ENCODE measurements around the gene MEF2C.

The MEF2C gene

DNA sequence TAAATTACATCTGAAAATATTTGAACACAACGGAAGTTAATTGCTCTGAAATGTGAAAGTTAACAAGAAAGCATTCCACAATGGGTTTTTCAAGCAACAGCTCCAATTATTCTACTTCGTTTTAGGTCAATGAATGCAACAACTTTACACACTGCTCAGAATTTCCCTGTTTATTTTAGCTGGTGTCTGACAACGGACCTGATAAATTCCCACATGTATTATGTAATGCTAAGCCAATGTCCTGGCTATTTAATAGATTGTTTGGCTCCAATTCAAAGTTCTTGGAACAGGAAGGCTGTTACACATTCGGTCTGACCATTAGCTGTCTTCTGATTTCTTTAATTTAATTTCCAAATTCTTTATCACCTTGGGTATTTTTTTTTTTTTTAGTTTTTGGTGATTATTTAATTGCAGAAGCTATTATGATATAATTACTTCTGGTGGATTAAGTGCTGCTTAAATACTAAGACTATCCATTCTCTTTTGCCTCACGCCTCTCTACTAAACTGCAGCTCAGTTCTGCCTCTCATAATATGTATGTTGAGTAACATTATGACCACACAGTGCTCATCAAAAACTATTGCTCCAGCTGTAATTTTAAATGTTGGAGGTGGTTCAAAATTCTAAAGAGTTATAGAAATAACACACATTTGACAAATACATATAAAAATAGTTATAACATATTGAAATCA lies 57.9 kb downstream of the MEF2C start:
- Mint-ChIP-seq H3K4me1 (peaks cover 36 to 70% of the 10 kb centered on the region in 2 donors), H3K36me3 (peaks cover 27 to 40% of the 10 kb centered on the region in 2 donors), H3K27me3 (no peaks in the 10 kb centered on the region), H3K4me3 (peak overlapping the region; percentile 73), H3K9me3 (peaks cover 0 to 2% of the 10 kb centered on the region in 2 donors), H3K27ac (peak overlapping the region; percentile 80)
- ATAC-seq (replicated peaks): no peak
- DNase-seq: no peak

DNA sequence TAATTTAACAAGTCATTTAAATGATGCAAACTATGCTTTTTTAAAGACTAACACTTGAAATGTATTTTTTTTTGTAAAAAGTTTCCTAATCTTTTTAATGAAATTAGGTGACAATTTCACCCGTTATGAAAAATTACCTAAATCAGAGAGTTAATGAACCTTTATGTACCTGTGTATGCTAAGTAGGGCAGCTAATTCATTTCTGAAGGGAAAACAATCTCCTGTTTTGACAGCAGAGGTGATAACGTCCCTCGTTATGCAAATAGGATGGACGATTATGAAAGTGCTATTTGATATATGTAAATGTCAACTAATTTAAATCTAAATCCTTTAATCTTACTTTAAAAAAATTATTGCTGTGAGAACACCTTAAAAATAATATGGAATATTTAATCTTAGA lies 58.8 kb downstream of the MEF2C start:
- H3K4me3 Mint-ChIP-seq: peak overlapping the region in 1 of 2 donors; percentile 50
- peaks cover 0 to 2% of the 10 kb centered on the region in 2 donors for H3K9me3 Mint-ChIP-seq
- no peaks in the 10 kb centered on the region for H3K27me3 Mint-ChIP-seq

DNA sequence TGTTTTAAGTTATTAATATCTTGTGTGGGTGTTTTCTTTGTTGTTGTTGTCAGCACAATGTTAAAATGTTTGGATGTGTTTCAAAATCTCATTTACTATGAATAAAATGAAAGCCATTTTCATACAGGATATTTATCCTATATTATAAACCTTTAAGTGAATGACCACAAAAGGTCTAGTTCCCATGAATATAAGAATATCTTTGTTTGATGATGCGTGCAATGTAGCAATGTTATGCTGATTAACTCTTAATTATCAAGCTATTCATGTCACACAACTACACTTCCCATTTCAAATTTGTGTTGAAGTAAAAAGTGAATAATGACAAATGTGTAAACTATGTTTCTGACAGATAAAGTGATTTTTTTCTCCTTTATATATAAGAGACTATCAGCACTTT lies 59.8 kb downstream of the MEF2C start:
- Mint-ChIP-seq H3K27ac (peak overlapping the region; percentile 78), H3K4me3 (peak overlapping the region in 1 of 2 donors; percentile 71), H3K27me3 (no peaks in the 10 kb centered on the region), H3K9me3 (peaks cover 0 to 2% of the 10 kb centered on the region in 2 donors), H3K4me1 (peaks cover 38 to 65% of the 10 kb centered on the region in 2 donors), H3K36me3 (peaks cover 28 to 40% of the 10 kb centered on the region in 2 donors)
- DNase-seq (no peak), ATAC-seq (replicated peaks) (no peak)

More for the DNA sequence above, 58.8 kb downstream of the MEF2C start:
- H3K4me1 Mint-ChIP-seq: peaks cover 37 to 66% of the 10 kb centered on the region in 2 donors
- peaks cover 24 to 37% of the 10 kb centered on the region in 2 donors for H3K36me3 Mint-ChIP-seq
- H3K27ac Mint-ChIP-seq: no peak overlapping the region
- ATAC-seq (replicated peaks) (no peak), DNase-seq (no peak)

DNA sequence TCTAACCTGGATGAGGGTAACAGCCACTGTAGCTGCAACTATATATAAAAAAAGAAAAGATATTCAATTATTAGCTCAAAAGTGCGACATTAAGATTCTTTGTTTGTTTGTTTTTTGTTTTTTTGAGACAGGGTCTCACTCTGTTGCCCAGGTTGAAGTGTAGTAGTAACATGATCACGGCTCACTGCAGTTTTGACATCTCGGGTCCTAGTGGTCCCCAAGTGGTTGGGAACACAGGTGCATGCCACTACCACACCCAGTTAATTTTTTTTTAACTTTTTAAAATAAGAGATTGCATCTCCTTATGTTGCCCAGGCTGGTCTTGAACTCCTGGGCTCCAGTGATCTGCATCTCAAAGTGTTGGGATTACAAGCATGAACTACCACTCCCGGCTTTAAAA lies 61.8 kb downstream of the MEF2C start:
- ATAC-seq (replicated peaks) (no peak), DNase-seq (no peak)
- peak overlapping the region; percentile 25 for H3K27ac Mint-ChIP-seq
- H3K36me3 Mint-ChIP-seq: peaks cover 29 to 42% of the 10 kb centered on the region in 2 donors
- H3K9me3 Mint-ChIP-seq: peaks cover 0 to 2% of the 10 kb centered on the region in 2 donors
- H3K4me3 Mint-ChIP-seq: peak overlapping the region in 1 of 2 donors; percentile 30
- H3K4me1 Mint-ChIP-seq: peaks cover 30 to 50% of the 10 kb centered on the region in 2 donors
- no peaks in the 10 kb centered on the region for H3K27me3 Mint-ChIP-seq

DNA sequence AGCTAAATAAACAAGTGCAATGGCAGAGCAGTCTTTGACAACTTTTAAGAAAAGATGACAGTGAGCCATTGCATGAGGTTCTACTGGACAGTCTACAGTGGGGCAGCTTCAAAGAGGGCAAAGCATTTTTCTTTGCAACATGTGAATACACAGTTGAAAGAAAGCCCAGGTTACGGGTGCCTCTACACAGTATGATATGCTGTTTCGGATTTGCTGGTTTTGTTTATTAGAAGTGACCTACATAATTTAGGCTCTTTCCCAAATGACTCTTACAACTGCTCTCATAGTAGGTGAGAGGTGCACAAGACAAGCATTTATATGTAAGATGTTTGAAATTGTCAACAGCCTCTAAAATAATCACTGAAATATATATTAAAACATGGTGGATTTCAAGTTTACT lies 62.4 kb downstream of the MEF2C start:
- H3K27ac Mint-ChIP-seq: no peak overlapping the region
- DNase-seq: no peak
- H3K36me3 Mint-ChIP-seq: peaks cover 28 to 41% of the 10 kb centered on the region in 2 donors
- H3K4me3 Mint-ChIP-seq: no peak overlapping the region
- H3K27me3 Mint-ChIP-seq: no peaks in the 10 kb centered on the region
- peaks cover 0 to 2% of the 10 kb centered on the region in 2 donors for H3K9me3 Mint-ChIP-seq
- peaks cover 28 to 44% of the 10 kb centered on the region in 2 donors for H3K4me1 Mint-ChIP-seq
- ATAC-seq (replicated peaks): no peak

DNA sequence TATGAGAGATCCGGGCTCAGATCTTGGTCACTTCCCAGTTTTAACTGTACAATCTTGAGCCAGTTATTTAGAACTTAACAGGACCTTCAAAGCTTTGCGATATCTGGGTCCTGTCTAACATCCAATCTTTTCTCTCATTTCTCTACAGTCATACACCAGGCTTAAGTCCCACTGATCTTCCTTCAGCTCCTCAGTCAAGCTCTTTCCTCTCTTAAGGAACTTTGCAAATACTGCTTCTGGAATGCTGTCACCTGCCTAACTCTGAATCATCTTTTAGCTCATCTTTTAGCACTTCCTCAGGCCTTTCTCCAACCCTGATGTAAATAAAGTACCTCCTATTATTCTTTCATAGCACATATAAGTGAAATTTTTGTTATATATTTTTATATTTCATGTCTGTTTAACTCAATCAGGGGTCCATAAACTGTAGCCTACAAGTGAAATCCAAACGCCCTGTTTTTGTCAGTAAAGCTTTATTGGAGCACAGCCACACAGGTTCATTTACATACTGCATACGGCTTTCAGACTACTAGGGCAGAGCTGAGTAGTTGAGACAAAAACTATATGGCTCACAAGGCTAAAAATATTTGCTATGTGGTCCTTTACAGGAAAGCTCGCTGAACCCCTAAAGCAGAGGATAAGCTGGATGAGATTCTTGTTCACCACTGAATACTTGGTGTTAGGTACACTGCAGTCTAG lies 63.5 kb downstream of the MEF2C start:
- H3K36me3 Mint-ChIP-seq: peaks cover 26 to 44% of the 10 kb centered on the region in 2 donors
- peak in 1 of 2 donors; percentile 59 for ATAC-seq (replicated peaks)

DNA sequence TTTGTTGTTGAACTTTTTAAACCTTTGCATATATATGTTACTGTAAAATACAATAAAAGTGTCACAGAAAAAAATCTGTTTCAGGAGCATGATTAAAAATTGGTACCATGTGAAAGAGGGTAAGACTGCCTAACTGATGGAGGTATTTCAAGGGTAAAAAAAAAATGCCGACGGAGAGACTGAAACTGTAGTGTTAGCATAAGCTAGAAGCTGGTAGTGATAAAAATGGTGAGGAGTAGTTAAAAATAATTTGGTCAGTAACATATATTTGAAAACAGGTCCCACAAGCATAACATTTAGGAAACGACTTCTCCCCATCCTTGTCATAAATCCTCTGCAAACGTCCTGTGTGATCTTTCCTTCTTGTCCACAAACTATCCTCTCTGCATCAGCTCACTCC lies 64.7 kb downstream of the MEF2C start:
- Mint-ChIP-seq H3K27me3 (no peaks in the 10 kb centered on the region), H3K4me3 (peak overlapping the region; percentile 69 to 71), H3K4me1 (peaks cover 23 to 49% of the 10 kb centered on the region in 2 donors), H3K36me3 (peaks cover 26 to 49% of the 10 kb centered on the region in 2 donors), H3K27ac (peak overlapping the region; percentile 44), H3K9me3 (no peaks in the 10 kb centered on the region)
- ATAC-seq (replicated peaks): peak in 1 of 2 donors; percentile 19
- DNase-seq: no peak

More for the DNA sequence above, 63.5 kb downstream of the MEF2C start:
- peaks cover 24 to 45% of the 10 kb centered on the region in 2 donors for H3K4me1 Mint-ChIP-seq
- DNase-seq: no peak
- peak overlapping the region; percentile 9 to 47 for H3K4me3 Mint-ChIP-seq
- H3K27me3 Mint-ChIP-seq: no peaks in the 10 kb centered on the region
- peak overlapping the region; percentile 78 for H3K27ac Mint-ChIP-seq
- H3K9me3 Mint-ChIP-seq: peaks cover 0 to 2% of the 10 kb centered on the region in 2 donors

DNA sequence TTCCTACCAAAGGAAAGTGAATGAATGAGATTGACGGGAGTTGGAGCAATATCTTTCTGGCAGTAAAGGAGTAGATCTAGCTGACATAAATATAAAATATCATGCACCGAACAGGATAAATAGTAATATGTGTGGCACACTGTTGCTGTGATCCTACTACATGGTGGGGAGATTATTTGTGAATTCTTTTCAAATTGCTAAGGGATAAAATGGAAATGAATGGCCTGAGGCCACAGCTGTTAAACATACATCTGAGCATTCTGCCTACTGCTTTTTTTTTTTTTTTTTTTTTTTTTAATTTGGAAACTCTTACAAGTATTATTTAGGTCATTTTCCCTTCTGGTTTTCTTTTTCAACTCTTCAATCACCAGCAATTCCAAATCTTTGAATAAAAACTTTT lies 66.8 kb downstream of the MEF2C start:
- DNase-seq: no peak
- peaks cover 28 to 52% of the 10 kb centered on the region in 2 donors for H3K36me3 Mint-ChIP-seq

DNA sequence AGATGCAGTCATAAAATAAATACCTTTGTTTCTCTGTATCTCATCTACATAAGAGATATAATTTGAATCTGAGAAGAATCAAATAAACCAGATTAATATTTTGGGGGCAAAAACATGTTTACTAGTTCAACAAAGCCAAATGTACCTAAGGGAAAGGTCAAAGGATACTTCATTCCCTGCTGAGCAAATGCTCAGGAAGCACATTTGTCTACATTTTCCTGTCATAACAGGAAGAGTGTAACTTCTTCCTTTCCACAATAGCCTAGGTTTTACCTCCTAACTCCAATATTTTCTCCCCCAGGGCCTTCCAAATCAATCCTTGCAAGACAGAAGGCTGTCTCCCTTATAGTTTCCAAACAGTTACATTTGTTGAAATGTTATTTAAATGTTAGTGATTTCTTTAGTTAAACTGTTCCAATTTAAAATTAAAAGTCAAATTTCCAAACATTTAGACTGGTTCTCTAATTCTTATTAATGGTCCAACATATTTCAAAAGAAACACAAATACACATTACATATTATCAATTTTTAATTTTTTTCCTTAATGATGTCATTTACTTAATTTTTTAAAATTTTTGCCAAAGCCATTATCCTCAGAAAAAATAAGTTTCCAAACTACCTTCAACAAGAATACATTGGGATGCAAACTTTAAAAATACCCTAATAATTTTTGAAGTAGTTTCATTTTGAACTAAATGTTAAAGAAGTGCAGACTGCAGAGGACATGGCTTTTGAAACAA lies 67.8 kb downstream of the MEF2C start:
- Mint-ChIP-seq H3K27ac (peak overlapping the region; percentile 2), H3K27me3 (no peaks in the 10 kb centered on the region), H3K36me3 (peaks cover 28 to 62% of the 10 kb centered on the region in 2 donors), H3K9me3 (no peaks in the 10 kb centered on the region), H3K4me3 (no peak overlapping the region), H3K4me1 (peaks cover 28 to 64% of the 10 kb centered on the region in 2 donors)
- ATAC-seq (replicated peaks) (no peak), DNase-seq (no peak)

More for the DNA sequence above, 66.8 kb downstream of the MEF2C start:
- H3K27ac Mint-ChIP-seq: peak overlapping the region; percentile 0
- no peaks in the 10 kb centered on the region for H3K27me3 Mint-ChIP-seq
- H3K9me3 Mint-ChIP-seq: no peaks in the 10 kb centered on the region
- peaks cover 28 to 56% of the 10 kb centered on the region in 2 donors for H3K4me1 Mint-ChIP-seq
- H3K4me3 Mint-ChIP-seq: peak overlapping the region in 1 of 2 donors; percentile 39
- ATAC-seq (replicated peaks): no peak

DNA sequence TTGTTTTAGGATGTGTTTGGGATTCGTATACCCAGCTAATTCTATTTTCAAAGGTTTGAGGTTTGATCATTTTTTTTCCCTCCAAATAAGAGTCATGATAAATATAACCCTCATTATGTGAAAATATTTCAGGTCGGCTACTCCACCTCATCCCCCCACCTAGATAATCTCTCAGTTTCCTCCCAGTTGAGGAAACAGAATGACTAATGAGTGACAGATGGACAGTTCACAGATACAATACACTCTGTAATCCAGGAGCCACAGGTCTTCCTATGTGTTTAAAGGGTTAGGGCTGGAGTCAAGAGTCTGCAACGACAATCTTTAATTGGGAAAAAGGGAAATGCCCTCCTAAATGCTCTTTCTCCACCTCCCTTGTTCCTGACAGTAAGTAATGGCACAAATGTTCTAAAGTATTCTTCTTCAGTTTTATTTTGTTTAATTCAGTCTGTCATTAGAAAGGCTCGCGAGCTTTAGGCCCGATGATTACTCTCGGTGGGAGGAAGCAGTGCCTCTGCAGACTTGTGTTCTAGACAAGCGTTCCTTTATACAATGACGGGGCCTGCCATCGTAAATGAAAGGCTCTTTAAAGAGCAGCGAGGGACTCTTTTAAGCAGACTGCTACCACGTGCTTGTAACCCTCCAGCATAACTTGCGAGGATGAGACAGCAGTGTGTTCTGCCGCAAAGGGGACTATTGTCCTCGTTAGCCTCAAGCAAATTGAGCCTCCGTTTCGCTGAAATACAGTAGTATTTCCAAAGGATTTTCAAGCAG lies 69.0 kb downstream of the MEF2C start:
- ATAC-seq (replicated peaks) (no peak), DNase-seq (no peak)
- H3K36me3 Mint-ChIP-seq: peaks cover 32 to 66% of the 10 kb centered on the region in 2 donors
- peak overlapping the region in 1 of 2 donors; percentile 4 for H3K4me3 Mint-ChIP-seq
- no peaks in the 10 kb centered on the region for H3K27me3 Mint-ChIP-seq
- peak overlapping the region; percentile 31 for H3K27ac Mint-ChIP-seq
- H3K9me3 Mint-ChIP-seq: peaks cover 0 to 2% of the 10 kb centered on the region in 2 donors
- peaks cover 25 to 62% of the 10 kb centered on the region in 2 donors for H3K4me1 Mint-ChIP-seq

DNA sequence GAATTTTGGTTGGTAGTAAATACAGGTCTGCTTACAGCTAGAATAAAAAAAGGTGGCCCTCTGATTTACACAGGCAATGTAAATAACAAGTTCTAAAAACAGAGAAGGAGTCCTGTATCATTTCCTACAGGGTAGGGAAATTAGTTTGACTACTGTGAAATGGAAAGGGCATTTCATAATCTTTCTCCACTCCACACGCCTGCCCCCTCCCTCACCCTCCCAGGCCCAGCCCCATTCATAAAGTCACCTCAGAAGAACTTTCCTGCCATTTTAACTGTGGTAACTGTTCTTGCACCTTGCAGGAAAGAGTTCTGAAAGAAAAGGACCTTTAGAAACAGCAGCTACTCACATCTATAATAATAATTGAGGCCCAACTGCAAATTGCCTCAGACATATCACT lies 69.7 kb downstream of the MEF2C start:
- Mint-ChIP-seq H3K27me3 (no peaks in the 10 kb centered on the region), H3K4me3 (no peak overlapping the region), H3K27ac (peak overlapping the region; percentile 47), H3K4me1 (peaks cover 22 to 56% of the 10 kb centered on the region in 2 donors), H3K36me3 (peaks cover 30 to 69% of the 10 kb centered on the region in 2 donors), H3K9me3 (peaks cover 0 to 2% of the 10 kb centered on the region in 2 donors)
- ATAC-seq (replicated peaks) (peak in 1 of 2 donors; percentile 34), DNase-seq (no peak)

DNA sequence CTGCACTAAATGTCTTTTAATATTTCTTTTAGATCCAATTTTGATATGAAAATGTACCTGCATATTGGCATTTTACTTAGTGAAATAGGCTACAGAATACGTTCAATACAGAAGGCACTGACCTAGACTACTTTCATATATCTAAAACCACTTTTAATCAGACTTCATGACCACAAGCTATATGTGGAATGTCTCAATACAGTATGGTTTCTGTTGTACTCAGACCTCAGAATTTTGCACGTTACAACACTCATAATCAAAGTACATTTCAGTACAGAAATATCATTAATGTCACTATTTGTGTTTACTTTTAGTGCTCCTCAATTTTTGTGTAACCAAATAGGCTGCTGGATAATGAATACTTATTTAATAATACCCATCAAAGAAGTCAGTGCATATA lies 74.8 kb downstream of the MEF2C start:
- peaks cover 0 to 3% of the 10 kb centered on the region in 2 donors for H3K9me3 Mint-ChIP-seq
- H3K4me3 Mint-ChIP-seq: no peak overlapping the region
- H3K4me1 Mint-ChIP-seq: peaks cover 28 to 58% of the 10 kb centered on the region in 2 donors
- DNase-seq (no peak), ATAC-seq (replicated peaks) (no peak)
- H3K36me3 Mint-ChIP-seq: peaks cover 44 to 76% of the 10 kb centered on the region in 2 donors
- H3K27me3 Mint-ChIP-seq: no peaks in the 10 kb centered on the region
- no peak overlapping the region for H3K27ac Mint-ChIP-seq

DNA sequence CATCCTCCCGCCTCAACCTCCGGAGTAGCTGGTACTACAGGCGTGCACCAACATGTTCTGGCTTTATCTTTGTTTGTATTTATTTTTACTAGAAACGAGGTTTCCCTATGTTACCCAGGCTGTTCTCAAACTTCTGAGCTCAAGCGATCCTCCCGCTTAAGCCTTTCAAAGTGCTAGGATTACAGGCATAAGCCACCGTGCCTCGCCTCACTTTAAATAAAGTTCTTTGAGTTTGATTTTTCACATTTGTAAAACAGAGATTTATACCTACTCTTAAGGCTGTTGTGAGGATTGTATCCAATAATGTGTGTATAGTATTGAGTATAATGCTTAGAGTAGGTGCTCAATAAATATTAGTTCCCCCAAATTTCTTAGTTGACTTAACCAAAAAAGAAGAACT lies 75.7 kb downstream of the MEF2C start:
- no peak overlapping the region for H3K4me3 Mint-ChIP-seq
- H3K4me1 Mint-ChIP-seq: peaks cover 23 to 49% of the 10 kb centered on the region in 2 donors
- H3K27ac Mint-ChIP-seq: peak overlapping the region; percentile 51
- ATAC-seq (replicated peaks) (no peak), DNase-seq (no peak)
- H3K9me3 Mint-ChIP-seq: peaks cover 0 to 3% of the 10 kb centered on the region in 2 donors
- peaks cover 41 to 73% of the 10 kb centered on the region in 2 donors for H3K36me3 Mint-ChIP-seq
- no peaks in the 10 kb centered on the region for H3K27me3 Mint-ChIP-seq

Measured in stimulated activated naive B cell treated with anti-CD40 and anti-IgM and Interleukin-4, amounts not matched to agents 10 μg/mL and 1 μg/mL and 100 μg/mL, for 72 hours (primary cell).